Activated naive CD4-positive, alpha-beta T cell treated with anti-CD3 and anti-CD28 coated beads, Interleukin-2, amount 50 U/mL, for 72 hours (primary cell): ENCODE results near the gene RTN4RL2. TPM values are rescaled to one million over a fixed set of nuclear protein-coding genes. Genes with fewer than 3 reads are reported as not detected.

Experiments
- ATAC-seq, 2 donors: fragments of 150-1000 bp; cut with Tn5 transposase; 2 replicates each; pipeline ENCODE4 v1.10.0; 2021; ENCODE audit warnings: mild to moderate bottlenecking in 2 of 2, moderate library complexity in 2 of 2
- DNase-seq, 2 donors: peaks; one replicate each; pipeline ENCODE4 v3.0.0; 2021 to 2022; ENCODE audit warnings: low spot score in 2 of 2
- H3K27ac Mint-ChIP-seq, 2 donors: one replicate each; pipeline ENCODE4 v1.8.0; 2022; ENCODE audit warnings: mild to moderate bottlenecking in 2 of 2, mixed read lengths in 2 of 2
- H3K36me3 Mint-ChIP-seq, 2 donors: one replicate each; pipeline ENCODE4 v1.8.0; 2022; ENCODE audit warnings: mixed read lengths in 2 of 2
- H3K9me3 Mint-ChIP-seq, 2 donors: one replicate each; pipeline ENCODE4 v1.8.0; 2022; ENCODE audit warnings: mixed read lengths in 2 of 2
- total RNA-seq, 2 donors: library from RNA; stranded (reverse); gene quantifications; one replicate each; pipeline ENCODE4 v1.2.3, GENCODE V29; 2022

RTN4RL2 gene
- total RNA-seq, 2 donors from 2014 or later: 1.4 TPM; not detected in 1

DNA sequence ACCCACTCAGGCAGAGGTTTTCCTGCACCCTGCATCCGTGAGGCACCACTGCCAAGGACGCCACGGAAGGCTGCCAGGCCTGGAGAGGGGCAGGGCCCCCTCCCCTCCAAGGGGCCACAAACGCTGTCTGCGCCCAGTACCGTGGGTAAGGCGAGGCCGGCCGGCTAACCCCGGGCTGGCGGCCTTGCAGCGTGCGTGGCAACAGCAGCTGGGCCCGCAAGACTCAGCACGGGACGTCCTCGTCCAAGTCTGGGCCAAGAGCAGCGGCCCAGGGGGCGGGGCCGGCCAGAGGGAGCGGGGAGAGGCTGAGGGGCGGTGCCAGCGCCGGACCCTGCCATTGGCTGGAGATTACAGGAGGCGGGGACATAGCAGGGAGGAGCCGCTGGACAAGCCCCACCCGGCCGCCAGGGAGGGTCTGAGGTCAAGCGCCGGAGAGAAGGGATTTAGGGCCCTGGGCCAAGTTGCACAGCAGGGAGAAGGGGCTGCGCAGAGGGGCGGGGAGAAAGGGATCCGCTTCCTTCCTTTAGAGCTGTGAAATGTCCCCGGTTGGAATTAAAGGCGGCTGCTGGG, 39.2 kb downstream of the RTN4RL2 start:
- DNase-seq: peak in 1 of 2 donors; percentile 66
- no peak overlapping the region for H3K27ac Mint-ChIP-seq
- ATAC-seq: peak; percentile 82 to 97
- H3K36me3 Mint-ChIP-seq: peaks cover 6 to 8% of the 10 kb centered on the region in 2 donors
- H3K9me3 Mint-ChIP-seq: no peaks in the 10 kb centered on the region

DNA sequence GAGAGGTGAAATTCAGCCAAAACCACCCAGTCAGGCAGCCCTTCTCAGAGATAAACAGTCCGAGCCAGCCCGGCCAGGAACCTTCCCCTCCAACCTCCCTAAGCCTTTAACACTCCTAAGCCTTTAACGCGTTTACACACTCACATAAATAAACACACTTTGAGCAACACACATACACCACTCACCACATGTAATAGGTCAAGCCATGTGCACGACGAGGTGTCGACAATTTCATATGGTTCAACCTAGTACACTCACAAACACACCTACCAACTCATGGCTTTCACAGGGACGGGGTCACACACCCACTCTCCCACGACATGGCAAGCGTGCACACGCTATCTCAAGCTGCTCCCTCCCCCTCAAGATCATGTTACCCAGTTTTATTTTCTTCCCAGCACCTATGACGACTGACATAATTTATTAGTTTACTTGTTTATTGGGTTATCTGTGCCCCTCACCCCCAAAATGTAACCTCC, 39.7 kb downstream of the RTN4RL2 start:
- Mint-ChIP-seq H3K27ac (no peak overlapping the region), H3K9me3 (no peaks in the 10 kb centered on the region), H3K36me3 (peaks cover 6 to 8% of the 10 kb centered on the region in 2 donors)
- DNase-seq (no peak), ATAC-seq (no peak)

GRCh38 chr11:57500515-57500914, 40.2 kb downstream of the RTN4RL2 start:
- Mint-ChIP-seq H3K9me3 (no peaks in the 10 kb centered on the region), H3K36me3 (peaks cover 6 to 8% of the 10 kb centered on the region in 2 donors), H3K27ac (no peak overlapping the region)
- ATAC-seq (no peak), DNase-seq (no peak)

- H3K27ac Mint-ChIP-seq: no peak overlapping the region
- no peaks in the 10 kb centered on the region for H3K9me3 Mint-ChIP-seq
- ATAC-seq: no peak
- DNase-seq: no peak
- peaks cover 6 to 8% of the 10 kb centered on the region in 2 donors for H3K36me3 Mint-ChIP-seq
Measured at GRCh38 chr11:57500926-57501325, 40.6 kb downstream of the RTN4RL2 start.

- DNase-seq (no peak), ATAC-seq (no peak)
- peak overlapping the region in 1 of 2 donors; percentile 36 for H3K27ac Mint-ChIP-seq
- H3K36me3 Mint-ChIP-seq: peaks cover 6 to 8% of the 10 kb centered on the region in 2 donors
- no peaks in the 10 kb centered on the region for H3K9me3 Mint-ChIP-seq
Measured at GRCh38 chr11:57501953-57502352, 41.6 kb downstream of the RTN4RL2 start.

DNA sequence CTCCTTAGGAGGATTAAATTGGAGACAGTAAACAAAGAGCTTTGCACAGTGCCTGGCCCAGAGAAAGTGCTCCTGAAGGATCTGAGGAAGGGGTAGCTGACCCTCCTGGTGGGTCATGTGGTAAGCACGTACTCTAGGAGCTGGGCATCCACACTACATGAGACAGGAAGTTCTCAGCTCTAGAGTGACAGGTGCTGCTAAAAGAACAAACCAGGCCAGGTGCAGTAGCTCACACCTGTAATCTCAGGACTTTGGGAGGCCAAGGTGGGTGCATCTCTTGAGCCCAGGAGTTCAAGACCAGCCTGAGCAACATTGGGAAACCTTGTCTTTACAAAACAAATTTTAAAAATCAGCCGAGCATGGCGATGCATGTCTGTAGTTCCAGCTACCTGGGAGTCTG, 42.0 kb downstream of the RTN4RL2 start:
- no peaks in the 10 kb centered on the region for H3K9me3 Mint-ChIP-seq
- peaks cover 6 to 8% of the 10 kb centered on the region in 2 donors for H3K36me3 Mint-ChIP-seq
- ATAC-seq: no peak
- no peak overlapping the region for H3K27ac Mint-ChIP-seq
- DNase-seq: no peak

DNA sequence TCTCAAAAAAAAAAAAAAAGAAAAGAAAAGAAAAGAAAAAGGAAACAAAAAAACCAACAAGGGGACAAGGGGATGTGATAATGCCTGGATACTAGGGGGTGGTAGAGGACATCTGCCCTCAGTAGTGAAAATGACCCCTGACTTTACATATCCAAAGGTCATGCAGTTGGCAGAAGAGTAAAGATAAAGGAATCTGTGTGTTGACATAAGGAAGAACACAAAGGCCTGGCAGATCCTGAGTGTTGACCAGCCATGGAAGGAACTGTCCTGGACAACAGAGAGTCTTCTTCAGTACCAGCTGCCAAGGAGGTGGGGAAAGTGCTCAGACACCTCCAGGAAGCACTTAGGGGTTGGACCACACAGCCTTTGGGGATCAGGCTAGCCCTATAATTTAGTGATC, 42.5 kb downstream of the RTN4RL2 start:
- Mint-ChIP-seq H3K9me3 (no peaks in the 10 kb centered on the region), H3K27ac (no peak overlapping the region), H3K36me3 (peaks cover 6 to 8% of the 10 kb centered on the region in 2 donors)
- ATAC-seq (no peak), DNase-seq (no peak)

DNA sequence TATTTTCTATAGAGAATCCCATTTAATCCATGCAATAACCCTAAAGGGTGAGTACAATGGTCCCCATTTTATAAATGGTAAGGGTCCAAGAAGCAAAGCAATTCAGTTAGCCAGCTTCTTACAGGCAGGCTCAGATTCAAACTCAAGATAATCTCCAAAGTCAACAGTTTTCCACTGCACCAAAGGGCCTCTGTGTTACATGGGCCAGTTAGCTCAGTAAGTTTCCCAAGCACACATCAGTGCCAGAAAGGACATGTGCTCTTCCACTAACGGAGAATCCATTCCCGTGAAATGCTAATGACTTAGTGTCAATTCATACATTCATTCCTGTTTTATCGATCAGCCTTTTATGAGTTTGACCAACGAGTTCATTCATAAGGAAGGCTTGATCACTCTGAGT, 44.2 kb downstream of the RTN4RL2 start:
- no peaks in the 10 kb centered on the region for H3K9me3 Mint-ChIP-seq
- DNase-seq: no peak
- no peak for ATAC-seq
- no peak overlapping the region for H3K27ac Mint-ChIP-seq
- H3K36me3 Mint-ChIP-seq: peaks cover 6 to 8% of the 10 kb centered on the region in 2 donors

GRCh38 chr11:57506522-57506921, 46.2 kb downstream of the RTN4RL2 start:
- DNase-seq (no peak), ATAC-seq (no peak)
- Mint-ChIP-seq H3K9me3 (no peaks in the 10 kb centered on the region), H3K27ac (no peak overlapping the region), H3K36me3 (no peaks in the 10 kb centered on the region)

GRCh38 chr11:57508341-57509170, 48.2 kb downstream of the RTN4RL2 start:
- Mint-ChIP-seq H3K36me3 (no peaks in the 10 kb centered on the region), H3K9me3 (no peaks in the 10 kb centered on the region), H3K27ac (no peak overlapping the region)
- ATAC-seq (no peak), DNase-seq (no peak)

GRCh38 chr11:57511741-57512430, 51.6 kb downstream of the RTN4RL2 start:
- Mint-ChIP-seq H3K36me3 (peaks cover 10% of the 10 kb centered on the region in 2 donors), H3K9me3 (no peaks in the 10 kb centered on the region), H3K27ac (no peak overlapping the region)
- ATAC-seq: no peak
- no peak for DNase-seq

DNA sequence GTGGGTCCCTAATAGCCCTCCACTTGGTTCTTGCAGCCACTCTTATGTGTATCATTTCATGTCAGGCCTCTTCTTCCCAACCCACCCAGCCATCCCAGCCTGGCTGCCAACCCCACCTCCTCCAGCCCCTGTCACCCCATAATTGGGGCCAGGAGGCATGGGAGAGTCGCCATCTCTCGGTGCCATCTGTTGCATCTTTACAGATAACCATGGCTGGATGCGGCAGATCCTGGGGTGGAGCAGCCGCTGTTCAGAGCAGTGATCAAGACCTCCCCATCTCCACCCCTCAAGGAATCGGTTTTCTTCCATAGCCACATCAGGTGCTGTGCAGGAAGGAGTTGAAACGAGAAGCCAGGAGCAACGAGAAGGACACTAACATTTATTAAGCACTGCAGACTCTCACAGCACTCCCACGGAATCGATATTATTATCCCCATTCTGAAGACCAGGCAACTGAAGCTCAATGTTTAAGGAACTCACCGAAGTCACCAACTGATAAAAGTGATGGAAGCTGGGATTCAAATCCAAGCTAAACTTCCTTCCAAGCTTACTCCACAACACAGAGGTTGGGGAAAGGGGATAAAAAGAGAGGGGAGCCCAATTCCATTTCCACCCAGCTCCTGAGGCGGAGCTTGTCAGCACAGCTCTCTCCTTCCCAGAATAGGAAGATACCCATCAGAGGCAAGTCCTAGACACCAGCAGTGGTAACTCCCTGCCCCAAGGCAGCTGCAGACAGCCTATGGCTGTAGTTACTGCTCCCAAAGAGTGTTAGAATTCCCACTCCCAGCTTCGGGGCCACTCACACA, 52.5 kb downstream of the RTN4RL2 start:
- ATAC-seq (no peak), DNase-seq (no peak)
- Mint-ChIP-seq H3K9me3 (no peaks in the 10 kb centered on the region), H3K36me3 (peaks cover 10% of the 10 kb centered on the region in 2 donors), H3K27ac (peak overlapping the region in 1 of 2 donors; percentile 23)

DNA sequence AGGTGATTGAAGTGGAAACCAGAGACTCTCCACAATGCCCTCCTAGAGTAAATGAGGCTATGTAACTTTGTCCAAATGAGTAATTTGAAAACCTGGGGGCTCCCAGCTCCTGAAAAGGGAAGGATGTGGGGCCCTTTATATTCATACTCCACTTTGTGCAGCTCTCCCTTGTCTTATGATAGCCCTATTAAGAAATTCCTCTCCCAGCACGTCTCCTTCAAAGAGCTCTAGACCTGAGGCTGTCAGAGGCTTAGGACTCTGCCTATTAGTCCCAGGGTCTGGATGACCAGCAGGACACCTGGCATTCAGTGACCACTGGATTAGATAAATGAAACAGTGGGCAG, 53.1 kb downstream of the RTN4RL2 start:
- DNase-seq (no peak), ATAC-seq (no peak)
- H3K9me3 Mint-ChIP-seq: no peaks in the 10 kb centered on the region
- peak overlapping the region in 1 of 2 donors; percentile 23 for H3K27ac Mint-ChIP-seq
- peaks cover 10% of the 10 kb centered on the region in 2 donors for H3K36me3 Mint-ChIP-seq

DNA sequence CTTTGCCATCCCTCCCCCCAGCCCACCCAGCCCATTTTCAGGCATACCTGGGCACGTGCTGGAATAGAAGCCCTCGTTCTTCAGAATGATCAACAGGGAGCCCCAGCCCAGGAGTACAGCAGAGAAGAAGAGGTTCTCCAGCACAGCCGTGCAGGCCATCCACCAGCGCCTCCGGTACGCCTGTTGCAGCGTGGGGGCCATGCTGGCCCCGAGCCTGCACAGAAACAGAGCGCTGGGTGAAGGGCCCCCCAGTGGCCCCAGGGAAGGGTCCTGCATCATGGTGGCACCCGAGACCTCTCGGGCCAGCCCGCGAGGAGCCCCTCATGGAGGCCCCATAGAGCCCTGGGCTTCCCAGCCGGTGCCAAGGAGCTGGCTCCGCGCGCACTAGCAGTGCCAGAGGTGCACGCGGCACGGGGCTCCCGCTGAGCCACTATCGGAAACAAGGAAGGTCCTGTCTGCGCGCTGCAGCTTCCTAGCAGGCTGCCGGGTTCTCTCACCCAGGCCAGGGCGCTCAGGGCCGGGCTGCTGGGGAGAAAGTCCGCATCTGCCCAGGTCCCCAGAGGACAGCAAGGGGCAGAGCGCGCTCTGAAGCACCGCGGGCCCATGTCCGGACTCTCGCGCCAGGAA, 53.7 kb downstream of the RTN4RL2 start:
- Mint-ChIP-seq H3K9me3 (no peaks in the 10 kb centered on the region), H3K27ac (peak overlapping the region; percentile 84 to 94), H3K36me3 (peaks cover 10% of the 10 kb centered on the region in 2 donors)
- peak; percentile 24 to 60 for DNase-seq
- peak; percentile 44 to 59 for ATAC-seq

- DNase-seq (peak; percentile 53 to 70), ATAC-seq (peak; percentile 62 to 66)
- H3K27ac Mint-ChIP-seq: peak overlapping the region; percentile 84 to 94
Measured at GRCh38 chr11:57514538-57515331, 54.4 kb downstream of the RTN4RL2 start.

More at GRCh38 chr11:57514538-57515331, 54.4 kb downstream of the RTN4RL2 start:
- H3K9me3 Mint-ChIP-seq: no peaks in the 10 kb centered on the region
- H3K36me3 Mint-ChIP-seq: peaks cover 10% of the 10 kb centered on the region in 2 donors
